HG03039 (cell line): ENCODE results near the gene RARA.
A peak's percentile ranks its signal among the peaks of the same experiment; 100 is the strongest.

Experiments used
- ATAC-seq: cut with Tn5 transposase; IDR thresholded peaks from one replicate; pipeline ENCODE4 v1.9.1; 2021; ENCODE audit warnings: mild to moderate bottlenecking, moderate library complexity; ENCODE audit not compliant: unreplicated experiment

The RARA gene

GRCh38 chr17:40327244-40327729 is 18.3 kb downstream of the RARA start:
- ATAC-seq = no peak

DNA sequence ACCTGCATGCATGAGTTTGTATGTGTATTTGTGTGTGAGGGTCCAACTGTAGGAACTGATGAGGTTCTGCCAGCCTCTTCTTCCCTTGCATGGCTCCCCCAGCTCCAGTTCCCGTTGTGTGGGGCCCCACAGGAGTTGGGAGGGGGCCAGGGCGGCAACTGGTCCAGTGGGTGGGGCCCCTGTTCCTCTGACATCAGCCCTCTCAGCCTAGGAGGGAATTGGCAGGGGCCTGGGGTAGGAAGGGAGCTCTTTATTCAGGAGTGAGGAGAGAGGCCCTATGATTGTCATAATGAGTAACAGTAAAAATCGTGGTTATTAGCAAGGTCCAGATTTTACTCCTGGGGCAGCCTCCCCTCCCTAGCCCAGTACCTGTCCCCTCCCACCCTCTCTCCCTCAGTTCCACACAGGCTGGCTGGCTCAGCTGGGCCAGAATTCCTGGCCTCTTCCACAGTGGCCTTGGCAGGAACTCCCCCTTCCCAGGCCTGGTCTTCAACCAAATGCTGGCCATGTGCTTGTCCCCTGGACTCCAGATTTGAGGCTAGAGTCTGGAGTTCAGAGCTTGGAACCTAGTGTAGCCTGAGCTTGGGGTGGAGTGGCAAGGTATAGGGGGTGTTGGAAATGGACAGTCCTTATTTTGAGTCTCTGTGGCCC is 18.9 kb downstream of the RARA start:
- no peak for ATAC-seq

DNA sequence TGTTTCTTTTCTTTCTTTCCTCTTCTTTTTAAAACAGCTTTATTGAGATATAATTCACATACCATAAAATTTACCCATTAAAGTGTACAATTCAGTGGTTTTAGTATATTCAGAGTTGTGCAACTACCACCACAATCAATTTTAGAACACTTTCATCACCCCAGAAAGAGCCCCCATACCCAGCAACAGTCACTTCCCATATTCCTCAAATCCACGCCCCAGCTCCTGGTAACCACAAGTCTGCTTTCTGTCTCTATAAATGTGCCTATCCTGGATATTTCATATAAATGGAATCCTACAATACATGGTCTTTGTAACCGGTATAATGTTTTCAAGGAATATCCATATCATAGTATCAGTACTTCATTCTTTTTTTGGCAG is 19.4 kb downstream of the RARA start:
- ATAC-seq = no peak

GRCh38 chr17:40329839-40330794 is 21.1 kb downstream of the RARA start:
- no peak for ATAC-seq

DNA sequence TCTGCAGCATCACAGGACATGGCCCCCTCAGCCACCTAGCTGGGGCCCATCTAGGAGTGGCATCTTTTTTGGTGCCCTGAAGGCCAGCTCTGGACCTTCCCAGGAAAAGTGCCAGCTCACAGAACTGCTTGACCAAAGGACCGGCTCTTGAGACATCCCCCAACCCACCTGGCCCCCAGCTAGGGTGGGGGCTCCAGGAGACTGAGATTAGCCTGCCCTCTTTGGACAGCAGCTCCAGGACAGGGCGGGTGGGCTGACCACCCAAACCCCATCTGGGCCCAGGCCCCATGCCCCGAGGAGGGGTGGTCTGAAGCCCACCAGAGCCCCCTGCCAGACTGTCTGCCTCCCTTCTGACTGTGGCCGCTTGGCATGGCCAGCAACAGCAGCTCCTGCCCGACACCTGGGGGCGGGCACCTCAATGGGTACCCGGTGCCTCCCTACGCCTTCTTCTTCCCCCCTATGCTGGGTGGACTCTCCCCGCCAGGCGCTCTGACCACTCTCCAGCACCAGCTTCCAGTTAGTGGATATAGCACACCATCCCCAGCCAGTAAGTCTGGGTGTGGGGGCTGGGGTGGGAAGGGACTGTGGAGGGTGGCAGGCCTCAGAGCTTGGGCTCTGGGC is 22.0 kb downstream of the RARA start:
- no peak for ATAC-seq

DNA sequence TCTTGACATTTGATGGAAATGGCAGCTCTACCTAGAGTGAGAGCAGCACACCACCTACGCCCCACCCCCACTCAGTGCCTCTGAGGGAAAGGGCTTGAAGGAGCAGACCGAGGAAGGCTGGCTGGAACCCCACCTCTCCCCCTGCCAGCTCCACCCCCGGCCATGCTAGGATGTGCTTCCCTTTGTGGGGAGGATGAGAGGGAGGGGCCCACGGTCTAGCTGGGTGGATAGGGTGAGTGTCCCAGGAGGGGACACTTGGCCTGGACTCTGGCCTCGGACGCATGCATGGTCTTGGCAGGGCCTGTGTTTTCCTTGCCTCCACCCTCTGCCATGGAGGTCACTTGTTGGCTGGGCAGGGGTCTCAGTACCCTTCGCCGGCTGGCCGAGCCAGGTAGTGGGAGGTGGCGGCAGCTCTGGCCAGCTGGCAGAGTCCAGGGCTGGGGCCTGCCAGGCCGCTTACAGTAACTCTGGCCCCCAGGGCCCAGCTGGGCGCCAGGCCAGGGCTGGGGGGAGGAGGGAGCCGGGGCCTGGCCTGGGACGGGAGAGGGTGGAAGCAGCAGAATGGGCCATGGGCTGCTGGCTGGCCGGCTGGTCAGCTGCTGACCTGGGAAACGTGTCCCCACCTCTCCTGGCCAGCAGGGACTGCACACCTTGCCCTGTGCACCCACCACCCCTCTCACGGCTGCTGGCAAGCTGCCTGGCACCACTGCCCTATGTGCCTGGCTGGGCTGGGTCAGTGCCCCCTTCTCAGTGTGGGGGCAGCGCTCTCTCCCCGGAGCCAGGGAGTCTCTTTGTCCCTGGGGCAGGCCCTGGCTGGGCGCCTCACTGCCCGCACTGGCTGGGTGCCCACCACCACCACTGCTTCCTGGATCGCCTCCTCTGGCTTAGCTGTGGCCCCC is 23.0 kb downstream of the RARA start:
- no peak for ATAC-seq

- ATAC-seq = no peak
Observed at GRCh38 chr17:40333781-40334448, 24.9 kb downstream of the RARA start.

DNA sequence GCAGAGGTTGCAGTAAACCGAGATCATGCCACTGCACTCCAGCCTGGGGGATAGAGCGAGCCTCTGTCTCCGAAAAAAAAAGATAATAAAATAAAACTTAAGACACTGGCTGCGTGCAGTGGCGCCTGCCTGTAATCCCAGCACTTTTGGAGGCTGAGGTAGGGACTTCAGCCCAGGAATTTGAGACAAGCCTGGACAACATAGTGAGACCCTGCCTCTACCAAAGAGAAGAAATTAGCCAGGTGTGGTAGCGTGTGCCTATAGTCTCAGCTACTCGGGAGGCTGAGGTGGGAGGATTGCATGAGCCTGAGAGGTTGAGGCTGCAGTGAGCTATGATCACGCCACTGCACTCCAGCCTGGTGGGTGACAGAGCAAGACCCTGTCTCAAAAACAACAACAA is 26.6 kb downstream of the RARA start:
- no peak for ATAC-seq

DNA sequence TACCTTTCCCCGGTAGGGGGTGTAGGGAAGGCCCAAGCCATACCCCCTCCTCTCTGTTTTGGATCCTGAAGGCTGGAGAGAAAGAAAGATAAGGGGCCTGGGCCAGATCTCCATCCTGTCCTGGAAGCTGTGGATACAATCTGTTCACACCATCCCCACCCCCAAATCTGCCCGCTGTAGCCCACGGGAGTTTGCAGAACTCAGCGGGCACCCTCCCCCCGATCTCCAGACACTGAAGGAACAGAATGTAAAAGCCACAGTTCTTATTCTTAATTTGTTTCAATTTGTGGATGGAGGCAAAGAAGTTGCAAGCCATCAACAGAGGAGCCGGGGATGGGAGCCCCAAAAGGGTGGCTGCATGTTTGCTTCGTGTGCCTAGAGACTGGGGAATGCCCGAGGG is 28.4 kb downstream of the RARA start:
- no peak for ATAC-seq

DNA sequence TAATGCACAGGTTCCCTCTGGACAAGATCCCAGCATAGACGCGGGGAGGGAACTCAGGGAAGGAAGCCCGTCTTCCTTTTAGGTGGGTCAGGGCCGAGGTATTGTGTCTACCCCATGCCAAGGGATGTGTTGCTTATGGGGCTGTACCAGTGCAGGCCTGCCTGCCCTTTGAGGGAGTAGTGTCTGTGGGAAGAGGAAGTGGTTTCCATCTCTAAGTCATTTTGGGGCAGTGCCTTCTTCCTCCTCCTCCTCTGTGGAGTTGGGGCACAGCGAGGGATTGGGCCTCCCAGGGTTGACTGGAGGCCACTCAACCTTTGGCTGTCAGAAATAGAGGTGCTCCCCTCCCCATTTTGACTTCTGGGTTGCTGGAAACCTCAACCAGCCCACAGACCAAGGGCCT is 29.1 kb downstream of the RARA start:
- no peak for ATAC-seq

- no peak for ATAC-seq
Observed at GRCh38 chr17:40338941-40339649, 30.1 kb downstream of the RARA start.

DNA sequence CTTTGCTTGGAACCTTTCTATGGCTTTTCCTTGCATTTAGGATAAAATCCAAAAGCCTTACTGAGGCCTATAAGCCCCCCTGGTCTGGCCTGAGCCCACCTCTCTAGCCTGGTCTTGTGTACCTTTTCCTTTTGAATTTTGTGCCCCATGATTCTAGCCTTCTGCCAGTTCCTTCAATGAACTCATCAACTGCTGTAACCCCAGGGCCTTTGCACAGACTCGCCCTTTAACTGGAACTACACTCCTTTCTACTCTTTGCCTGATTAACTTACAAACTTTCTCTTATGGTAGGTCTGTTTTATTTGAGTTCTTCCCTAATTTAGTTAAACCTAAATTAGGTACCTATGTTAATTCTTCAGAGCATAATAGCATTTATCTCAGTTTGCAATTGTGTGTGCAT is 31.3 kb downstream of the RARA start:
- ATAC-seq = no peak

- peak; percentile 39 for ATAC-seq
Observed at GRCh38 chr17:40340880-40341807, 32.2 kb downstream of the RARA start.

- no peak for ATAC-seq
Observed at GRCh38 chr17:40341808-40342503, 33.0 kb downstream of the RARA start.

DNA sequence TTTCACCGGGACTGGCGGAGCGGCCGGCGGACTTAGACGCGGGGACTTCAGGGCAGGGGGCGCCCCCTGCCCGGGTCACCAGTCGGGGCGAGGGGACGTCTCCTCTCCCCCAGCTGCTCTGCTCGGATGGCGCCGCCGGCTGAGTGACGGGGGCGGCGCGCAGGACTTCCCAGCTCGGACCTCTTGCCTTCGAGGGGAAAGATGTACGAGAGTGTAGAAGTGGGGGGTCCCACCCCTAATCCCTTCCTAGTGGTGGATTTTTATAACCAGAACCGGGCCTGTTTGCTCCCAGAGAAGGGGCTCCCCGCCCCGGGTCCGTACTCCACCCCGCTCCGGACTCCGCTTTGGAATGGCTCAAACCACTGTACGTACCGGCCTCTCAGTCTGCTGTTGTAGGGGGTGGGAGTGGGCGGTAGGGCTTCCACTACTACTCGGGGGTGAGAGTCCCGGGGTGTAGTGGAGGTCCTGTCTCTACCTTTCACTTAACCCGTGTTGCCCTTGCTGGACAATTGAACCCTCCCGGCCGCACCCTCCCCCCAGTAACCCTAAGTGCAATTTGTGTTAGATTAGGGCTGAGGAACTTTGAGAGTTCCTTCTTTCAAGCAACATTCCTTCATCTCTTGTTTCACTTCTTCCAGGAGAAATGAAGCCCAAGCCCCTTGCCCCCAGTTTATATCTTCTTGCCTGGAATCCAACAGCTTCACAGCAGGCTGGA is 33.7 kb downstream of the RARA start:
- ATAC-seq = no peak

GRCh38 chr17:40343219-40344119 is 34.5 kb downstream of the RARA start:
- no peak for ATAC-seq
